Activated naive CD8-positive, alpha-beta T cell treated with anti-CD3 and anti-CD28 coated beads, Interleukin-2, amount 50 U/mL, for 16 hours (primary cell): Measurements from ENCODE around the gene PPARGC1A.

Experiments
- DNase-seq: peaks from one replicate; pipeline ENCODE4 v3.0.0-alpha.2; 2020; ENCODE audit warnings: low read depth, low spot score

The PPARGC1A gene

GRCh38 chr4:23881674-23882337 lies 8.0 kb downstream of the PPARGC1A start:
- DNase-seq = no peak

- DNase-seq = no peak
Observed at GRCh38 chr4:23881052-23881501, 8.8 kb downstream of the PPARGC1A start.

GRCh38 chr4:23878912-23879732 lies 10.7 kb downstream of the PPARGC1A start:
- no peak for DNase-seq

GRCh38 chr4:23878246-23878891 lies 11.5 kb downstream of the PPARGC1A start:
- DNase-seq = no peak

GRCh38 chr4:23877758-23878229 lies 12.1 kb downstream of the PPARGC1A start:
- DNase-seq = no peak

- DNase-seq = no peak
Observed at GRCh38 chr4:23876418-23877089, 13.3 kb downstream of the PPARGC1A start.

GRCh38 chr4:23875317-23875716 lies 14.5 kb downstream of the PPARGC1A start:
- no peak for DNase-seq

- DNase-seq = no peak
Observed at GRCh38 chr4:23874536-23874901, 15.3 kb downstream of the PPARGC1A start.

- no peak for DNase-seq
Observed at GRCh38 chr4:23873717-23874535, 15.9 kb downstream of the PPARGC1A start.

GRCh38 chr4:23871426-23871825 lies 18.4 kb downstream of the PPARGC1A start:
- DNase-seq = no peak

GRCh38 chr4:23866450-23867075 lies 23.3 kb downstream of the PPARGC1A start:
- DNase-seq = no peak

GRCh38 chr4:23861897-23862296 lies 27.9 kb downstream of the PPARGC1A start:
- DNase-seq = no peak

- DNase-seq = no peak
Observed at GRCh38 chr4:23860919-23861318, 28.9 kb downstream of the PPARGC1A start.

GRCh38 chr4:23857367-23857959 lies 32.4 kb downstream of the PPARGC1A start:
- DNase-seq = no peak

- DNase-seq = no peak
Observed at GRCh38 chr4:23856630-23857029, 33.2 kb downstream of the PPARGC1A start.

- no peak for DNase-seq
Observed at GRCh38 chr4:23855912-23856605, 33.8 kb downstream of the PPARGC1A start.

GRCh38 chr4:23853986-23854660 lies 35.7 kb downstream of the PPARGC1A start:
- no peak for DNase-seq

GRCh38 chr4:23851464-23851863 lies 38.4 kb downstream of the PPARGC1A start:
- no peak for DNase-seq

GRCh38 chr4:23847158-23847557 lies 42.7 kb downstream of the PPARGC1A start:
- no peak for DNase-seq
